Measurements from ENCODE around the gene ETS1. TPM values are rescaled to one million over a fixed set of nuclear protein-coding genes. Genes with fewer than 3 reads are reported as not detected.

ETS1 gene
- total RNA-seq, 1 experiment from 2014 or later = 82.0 TPM

GRCh38 chr11:128572965-128573364 is 14.4 kb downstream of the ETS1 start:
- no peak overlapping the region for H3K27ac Mint-ChIP-seq (ENCODE audit: low read depth, unreplicated experiment)
- DNase-seq (ENCODE audit: unreplicated experiment) = no peak
- BruUV-seq (replicated peaks) = no TSS peak
- H3K4me3 Mint-ChIP-seq (ENCODE audit: unreplicated experiment) = no peak overlapping the region
- H3K27me3 Mint-ChIP-seq (ENCODE audit: insufficient read depth, unreplicated experiment) = no peaks in the 10 kb centered on the region
- ChIA-PET POLR2A (no interaction called here), CTCF (interaction anchor here (0.6 to 0.9 kb wide), 5 partner anchors 26 to 822 kb away, joined by 3 to 4 read pairs (median 4); no protein-coding TSS in a partner anchor)
- intact Hi-C loops (cut with micrococcal nuclease) = no loop called here
- H3K36me3 Mint-ChIP-seq (ENCODE audit: insufficient read depth, unreplicated experiment) = no peaks in the 10 kb centered on the region
- H3K9me3 Mint-ChIP-seq (ENCODE audit: unreplicated experiment) = no peaks in the 10 kb centered on the region
- no peak for TF ChIP-seq CTCF (IDR thresholded peaks at IDR 0.05; ENCODE audit: unreplicated experiment)
- H3K4me1 Mint-ChIP-seq (ENCODE audit: insufficient read depth, unreplicated experiment) = no peaks in the 10 kb centered on the region

GRCh38 chr11:128570632-128571031 is 16.7 kb downstream of the ETS1 start:
- no peak for TF ChIP-seq CTCF (IDR thresholded peaks at IDR 0.05; ENCODE audit: unreplicated experiment)
- Mint-ChIP-seq H3K27me3 (ENCODE audit: insufficient read depth, unreplicated experiment) (no peaks in the 10 kb centered on the region), H3K4me1 (ENCODE audit: insufficient read depth, unreplicated experiment) (no peaks in the 10 kb centered on the region), H3K27ac (ENCODE audit: low read depth, unreplicated experiment) (no peak overlapping the region), H3K9me3 (ENCODE audit: unreplicated experiment) (no peaks in the 10 kb centered on the region), H3K36me3 (ENCODE audit: insufficient read depth, unreplicated experiment) (no peaks in the 10 kb centered on the region), H3K4me3 (ENCODE audit: unreplicated experiment) (no peak overlapping the region)
- ChIA-PET CTCF (no interaction called here), POLR2A (interaction anchor here (0.7 kb wide), 1 partner anchor 360 kb away, joined by 3 read pairs; no protein-coding TSS in a partner anchor)
- DNase-seq (ENCODE audit: unreplicated experiment) = no peak
- BruUV-seq (replicated peaks) = no TSS peak
- intact Hi-C loops (cut with micrococcal nuclease) = no loop called here

- H3K27me3 Mint-ChIP-seq (ENCODE audit: insufficient read depth, unreplicated experiment) = no peaks in the 10 kb centered on the region
- H3K9me3 Mint-ChIP-seq (ENCODE audit: unreplicated experiment) = no peaks in the 10 kb centered on the region
- no peak overlapping the region for H3K4me3 Mint-ChIP-seq (ENCODE audit: unreplicated experiment)
- no peaks in the 10 kb centered on the region for H3K36me3 Mint-ChIP-seq (ENCODE audit: insufficient read depth, unreplicated experiment)
- POLR2A ChIA-PET = interaction anchor here (0.6 kb wide), 1 partner anchor 42 kb away, joined by 3 read pairs; no protein-coding TSS in a partner anchor
- CTCF ChIA-PET = no interaction called here
- H3K4me1 Mint-ChIP-seq (ENCODE audit: insufficient read depth, unreplicated experiment) = no peaks in the 10 kb centered on the region
- BruUV-seq (replicated peaks) = no TSS peak
- no peak for TF ChIP-seq CTCF (IDR thresholded peaks at IDR 0.05; ENCODE audit: unreplicated experiment)
- H3K27ac Mint-ChIP-seq (ENCODE audit: low read depth, unreplicated experiment) = no peak overlapping the region
- intact Hi-C loops (cut with micrococcal nuclease) = no loop called here
- DNase-seq (ENCODE audit: unreplicated experiment) = no peak
Measured at GRCh38 chr11:128569291-128569690, 18.1 kb downstream of the ETS1 start.

GRCh38 chr11:128568166-128568778 is 19.1 kb downstream of the ETS1 start:
- no peaks in the 10 kb centered on the region for H3K36me3 Mint-ChIP-seq (ENCODE audit: insufficient read depth, unreplicated experiment)
- intact Hi-C loops (cut with micrococcal nuclease) = no loop called here
- H3K9me3 Mint-ChIP-seq (ENCODE audit: unreplicated experiment) = no peaks in the 10 kb centered on the region
- H3K27me3 Mint-ChIP-seq (ENCODE audit: insufficient read depth, unreplicated experiment) = no peaks in the 10 kb centered on the region
- POLR2A ChIA-PET = no interaction called here
- no TSS peak for BruUV-seq (replicated peaks)
- no peak for TF ChIP-seq CTCF (IDR thresholded peaks at IDR 0.05; ENCODE audit: unreplicated experiment)
- H3K27ac Mint-ChIP-seq (ENCODE audit: low read depth, unreplicated experiment) = no peak overlapping the region
- DNase-seq (ENCODE audit: unreplicated experiment) = no peak
- no peak overlapping the region for H3K4me3 Mint-ChIP-seq (ENCODE audit: unreplicated experiment)
- CTCF ChIA-PET = no interaction called here
- H3K4me1 Mint-ChIP-seq (ENCODE audit: insufficient read depth, unreplicated experiment) = no peaks in the 10 kb centered on the region
